GM08714 (cell line): ENCODE results near the gene INSM1.
"Not testable (repeated sequence)": the region's sequence is repeated elsewhere in the genome, so short reads cannot be mapped to it uniquely, and the experiment has no call there.

Experiments used
- H3K4me3 ChIP-seq: fragments of 200-500 bp; sonication (Bioruptor generic); 2 replicates; pipeline ENCODE4 v1.5.1; 2014; ENCODE audit warnings: mild to moderate bottlenecking, low read length, inconsistent platforms
- ZNF274 ChIP-seq: IDR thresholded peaks from 2 replicates; pipeline ENCODE4 v1.6.1; 2012; ENCODE audit warnings: mild to moderate bottlenecking, low read depth, low read length

INSM1 gene

DNA sequence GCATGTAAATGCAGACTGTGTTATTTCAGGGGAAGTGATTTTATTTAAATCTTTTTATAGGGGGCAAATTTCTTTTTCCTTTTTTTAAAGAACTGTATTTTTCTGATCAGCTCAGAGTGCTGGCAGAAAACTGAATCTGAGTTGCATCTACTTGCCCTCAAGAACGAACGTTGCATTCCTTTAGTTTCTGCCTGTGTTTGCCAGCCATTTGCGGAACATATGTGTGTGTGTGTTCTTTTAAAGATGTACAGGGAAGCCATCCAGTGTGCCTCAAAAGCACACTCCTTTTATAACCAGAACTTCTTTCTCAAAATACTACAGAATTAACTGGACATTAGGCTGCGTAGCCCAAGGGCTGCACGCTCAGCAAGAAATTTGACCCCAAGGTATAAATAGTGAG lies 25.8 kb upstream of the INSM1 start:
- no peak overlapping the region for H3K4me3 ChIP-seq
- TF ChIP-seq ZNF274 = no peak

DNA sequence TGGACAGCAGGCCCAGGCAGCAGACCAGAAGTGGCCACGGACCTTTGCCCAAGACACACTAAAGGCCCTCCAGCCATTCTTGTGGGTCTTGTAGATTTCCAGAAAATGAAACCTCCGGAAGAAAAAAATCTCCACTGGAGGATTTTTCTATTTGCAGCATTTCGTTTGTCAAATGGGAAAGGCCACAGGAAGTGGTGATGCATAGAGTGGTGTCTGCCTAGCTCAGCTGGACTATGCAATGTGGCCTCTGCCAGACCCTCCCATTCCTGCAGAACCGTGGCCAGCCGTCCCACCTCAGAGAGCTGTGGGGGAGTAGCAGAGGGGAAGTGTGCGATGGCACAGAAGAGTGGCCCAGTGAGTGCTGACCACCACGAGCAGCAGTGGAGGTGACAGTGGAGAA lies 24.0 kb upstream of the INSM1 start:
- H3K4me3 ChIP-seq = no peak overlapping the region
- TF ChIP-seq ZNF274 = no peak

DNA sequence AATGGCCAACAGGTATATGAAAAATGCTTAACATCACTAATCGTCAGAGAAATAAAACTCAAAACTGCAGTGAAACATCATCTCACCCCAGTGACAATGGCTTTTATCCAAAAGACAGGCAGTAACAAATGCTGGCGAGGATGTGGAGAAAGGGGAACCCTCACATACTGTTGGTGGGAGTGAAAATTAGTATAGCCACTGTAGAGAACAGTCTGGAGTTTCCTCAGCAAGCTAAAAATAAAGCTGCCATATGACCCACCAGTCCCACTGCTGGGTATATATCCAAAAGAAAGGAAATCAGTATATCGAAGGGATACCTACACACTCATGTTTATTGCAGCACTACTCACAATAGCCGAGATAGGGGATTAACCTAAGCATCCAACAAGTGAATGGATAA lies 23.4 kb upstream of the INSM1 start:
- no peak for TF ChIP-seq ZNF274
- H3K4me3 ChIP-seq = no peak overlapping the region

DNA sequence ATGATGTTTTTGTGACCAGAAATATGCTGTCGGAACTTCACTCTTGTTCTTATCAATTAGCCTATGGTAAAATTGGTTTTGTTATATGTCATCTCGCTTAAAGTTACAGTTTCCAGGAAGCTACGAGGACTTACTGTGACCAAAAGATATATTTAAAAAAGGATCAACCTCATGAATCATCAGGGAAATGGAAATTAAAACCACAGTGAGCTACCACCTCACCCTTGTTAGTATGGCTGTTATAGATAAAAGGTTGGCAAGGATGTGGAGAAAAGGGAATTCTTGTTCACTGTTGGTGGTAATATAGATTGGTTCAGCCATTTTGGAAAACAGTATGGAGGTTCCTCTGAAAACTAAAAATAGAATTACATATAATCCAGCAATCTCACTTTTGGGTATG lies 14.3 kb upstream of the INSM1 start:
- TF ChIP-seq ZNF274 = no peak

DNA sequence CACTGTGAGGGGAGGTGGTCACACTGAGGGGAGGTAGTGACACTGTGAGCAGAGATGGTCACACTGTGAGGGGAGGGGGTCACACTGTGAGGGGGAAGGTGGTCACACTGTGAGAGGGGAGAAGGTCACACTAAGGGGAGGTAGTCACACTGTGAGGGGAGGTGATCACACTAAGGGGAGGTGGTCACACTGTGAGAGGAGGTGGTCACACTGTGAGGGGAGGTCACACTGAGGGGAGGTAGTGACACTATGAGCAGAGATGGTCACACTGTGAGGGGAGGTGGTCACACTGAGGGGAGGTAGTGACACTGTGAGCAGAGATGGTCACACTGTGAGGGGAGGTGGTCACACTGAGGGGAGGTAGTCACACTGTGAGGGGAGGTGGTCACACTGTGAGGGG lies 12.4 kb upstream of the INSM1 start:
- not testable (repeated sequence) for H3K4me3 ChIP-seq

More for the DNA sequence above, 14.3 kb upstream of the INSM1 start:
- H3K4me3 ChIP-seq = no peak overlapping the region

DNA sequence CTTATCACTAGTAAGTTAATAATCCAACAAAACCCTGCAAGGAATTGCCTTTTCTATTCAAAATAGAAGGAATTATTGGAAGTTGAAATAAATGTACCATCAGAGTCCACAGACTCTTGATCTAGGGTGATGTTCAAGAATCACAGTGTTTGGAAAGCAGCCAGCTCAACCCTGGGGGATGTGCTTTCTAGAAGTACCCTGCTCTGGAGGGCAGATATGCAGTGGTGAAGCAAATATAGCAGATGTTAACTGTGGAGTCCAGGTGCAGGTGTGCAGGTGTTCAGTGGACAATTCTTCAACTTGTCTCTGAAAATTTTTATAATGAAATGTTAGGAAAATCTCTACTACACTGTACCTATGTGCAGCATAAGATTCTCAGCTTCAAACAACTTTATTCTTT lies 9.1 kb upstream of the INSM1 start:
- no peak for TF ChIP-seq ZNF274

DNA sequence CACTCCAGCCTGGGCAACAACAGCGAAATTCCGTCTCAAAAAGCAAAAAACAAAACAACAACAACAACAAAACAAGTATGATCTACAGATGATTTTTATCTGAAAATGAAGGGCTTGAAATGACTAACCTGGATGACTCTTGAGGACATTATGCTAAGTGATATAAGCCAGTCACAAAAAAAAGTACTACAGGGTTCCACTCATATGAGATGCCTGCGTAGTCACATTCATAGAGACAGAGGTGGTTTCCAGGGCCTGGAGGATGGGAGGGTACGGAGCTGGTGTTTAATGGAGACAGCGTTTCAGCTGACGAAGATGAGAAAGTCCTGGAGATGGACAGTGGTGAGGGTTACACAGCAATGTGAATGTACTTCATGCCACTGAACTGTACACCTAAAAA lies 8.3 kb upstream of the INSM1 start:
- H3K4me3 ChIP-seq = no peak overlapping the region
- TF ChIP-seq ZNF274 = no peak

More for the DNA sequence above, 9.1 kb upstream of the INSM1 start:
- no peak overlapping the region for H3K4me3 ChIP-seq

DNA sequence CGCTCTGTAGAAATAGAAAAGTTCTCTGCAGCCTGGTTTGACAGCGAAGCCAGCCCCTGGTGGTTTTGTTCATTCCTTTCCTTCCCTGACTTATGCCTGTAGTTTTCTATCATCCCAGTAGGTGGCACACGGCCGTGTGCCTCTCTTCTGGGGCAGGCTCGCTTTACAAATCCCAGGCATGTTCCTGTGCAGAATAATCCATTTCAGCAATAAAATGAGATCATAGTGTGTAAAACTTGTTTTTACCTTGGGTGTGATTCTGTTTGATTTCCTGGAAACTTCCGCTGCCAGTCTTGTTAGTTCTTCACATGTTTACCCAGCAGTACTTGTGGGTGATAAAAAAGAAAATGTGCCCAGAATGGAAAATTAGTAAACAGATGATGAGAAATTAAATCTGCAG lies 7.4 kb upstream of the INSM1 start:
- no peak overlapping the region for H3K4me3 ChIP-seq
- no peak for TF ChIP-seq ZNF274

DNA sequence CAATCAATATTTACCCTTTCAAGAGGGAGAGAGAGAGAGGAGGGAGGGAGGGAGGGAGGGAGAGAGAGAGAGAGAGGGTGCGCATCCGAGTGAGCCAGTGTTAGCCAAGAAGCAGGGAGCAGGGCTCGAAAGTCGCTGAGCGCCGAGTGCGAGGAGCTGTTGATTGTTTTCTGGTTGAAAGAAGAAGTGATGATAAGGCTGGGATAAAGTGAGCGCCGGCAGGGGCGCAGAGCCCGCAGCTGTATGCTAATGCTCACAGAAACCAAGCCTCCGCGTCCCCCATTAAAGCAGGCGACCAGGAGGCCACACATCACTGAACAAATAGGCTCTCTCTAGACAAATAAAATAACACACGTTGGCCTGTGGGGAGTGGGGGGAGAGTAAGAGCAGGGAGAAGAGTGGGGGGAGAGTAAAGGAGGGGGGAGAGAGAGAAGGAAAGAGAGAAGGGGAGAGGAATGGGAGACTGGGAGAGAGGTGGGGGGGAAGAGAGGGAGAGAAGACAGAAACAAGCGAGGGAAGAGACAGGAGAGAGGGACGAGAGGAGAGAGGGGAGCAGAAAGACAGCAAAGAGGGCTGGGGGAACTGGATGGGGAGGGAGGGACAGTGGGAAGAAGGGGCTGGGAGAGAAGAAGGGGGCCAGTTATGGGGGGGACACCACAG lies 5.0 kb upstream of the INSM1 start:
- no peak overlapping the region; the same call in 1 of the 2 replicates for H3K4me3 ChIP-seq
- TF ChIP-seq ZNF274 = no peak

DNA sequence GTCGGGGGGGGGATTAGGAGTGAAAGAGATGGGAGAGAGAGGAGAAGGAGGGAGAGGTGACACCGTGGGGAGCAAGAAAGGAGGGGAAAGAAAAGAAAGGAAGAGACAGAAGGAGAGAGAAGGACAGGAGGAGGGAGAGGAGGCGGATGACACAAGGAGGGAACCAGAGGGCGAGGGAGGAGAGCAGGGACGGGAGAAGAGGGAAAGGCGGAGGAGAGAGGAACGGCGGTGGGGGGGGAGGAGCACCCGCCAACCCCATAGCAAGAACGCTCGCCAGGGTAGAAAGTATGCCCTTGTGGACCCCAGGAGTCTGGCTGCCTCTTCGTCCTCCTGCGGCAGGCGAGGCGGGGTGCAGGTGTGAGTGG lies 4.5 kb upstream of the INSM1 start:
- TF ChIP-seq ZNF274 = no peak
- peak overlapping the region; percentile 5; the same call in 1 of the 2 replicates for H3K4me3 ChIP-seq

DNA sequence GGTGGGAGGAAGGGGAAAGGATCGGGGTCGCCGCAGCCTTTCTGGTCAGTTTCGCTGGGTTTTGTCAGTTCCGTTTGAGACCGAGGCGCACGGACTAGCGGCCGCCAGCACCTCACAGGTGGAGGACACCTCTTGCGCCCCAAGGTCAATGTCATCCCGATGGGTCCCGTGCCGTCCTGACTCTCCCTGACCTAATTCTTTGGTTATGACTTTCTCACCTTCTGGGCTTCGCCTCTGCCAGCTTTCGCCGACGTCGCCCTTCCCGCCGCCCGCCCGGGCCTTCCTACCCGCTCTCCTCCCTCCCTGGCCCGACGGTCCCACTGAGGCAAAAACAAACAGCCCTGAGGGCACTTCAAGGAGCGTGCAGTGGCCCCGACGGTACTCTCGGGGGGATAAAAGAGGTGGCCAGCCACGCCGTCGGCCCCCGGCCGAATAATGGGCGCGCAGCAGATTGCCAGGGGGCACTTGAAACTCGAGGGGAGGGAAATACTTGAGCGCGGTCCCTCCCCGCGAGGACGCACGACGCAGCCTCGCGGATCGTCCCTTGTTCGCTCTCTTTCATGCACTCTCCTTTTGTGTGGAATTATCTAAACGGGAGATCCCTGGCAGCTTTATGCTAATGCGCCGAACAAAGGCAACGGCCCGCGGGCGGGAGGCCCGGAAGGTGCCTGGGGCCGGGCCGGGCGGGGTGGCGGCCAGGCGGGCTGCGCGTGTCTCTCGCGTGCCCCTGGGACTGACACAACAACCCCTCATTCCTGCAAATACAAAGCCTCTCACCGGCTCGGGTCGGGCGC lies 3.9 kb upstream of the INSM1 start:
- TF ChIP-seq ZNF274 = no peak
- H3K4me3 ChIP-seq = no peak overlapping the region; the same call in 1 of the 2 replicates

DNA sequence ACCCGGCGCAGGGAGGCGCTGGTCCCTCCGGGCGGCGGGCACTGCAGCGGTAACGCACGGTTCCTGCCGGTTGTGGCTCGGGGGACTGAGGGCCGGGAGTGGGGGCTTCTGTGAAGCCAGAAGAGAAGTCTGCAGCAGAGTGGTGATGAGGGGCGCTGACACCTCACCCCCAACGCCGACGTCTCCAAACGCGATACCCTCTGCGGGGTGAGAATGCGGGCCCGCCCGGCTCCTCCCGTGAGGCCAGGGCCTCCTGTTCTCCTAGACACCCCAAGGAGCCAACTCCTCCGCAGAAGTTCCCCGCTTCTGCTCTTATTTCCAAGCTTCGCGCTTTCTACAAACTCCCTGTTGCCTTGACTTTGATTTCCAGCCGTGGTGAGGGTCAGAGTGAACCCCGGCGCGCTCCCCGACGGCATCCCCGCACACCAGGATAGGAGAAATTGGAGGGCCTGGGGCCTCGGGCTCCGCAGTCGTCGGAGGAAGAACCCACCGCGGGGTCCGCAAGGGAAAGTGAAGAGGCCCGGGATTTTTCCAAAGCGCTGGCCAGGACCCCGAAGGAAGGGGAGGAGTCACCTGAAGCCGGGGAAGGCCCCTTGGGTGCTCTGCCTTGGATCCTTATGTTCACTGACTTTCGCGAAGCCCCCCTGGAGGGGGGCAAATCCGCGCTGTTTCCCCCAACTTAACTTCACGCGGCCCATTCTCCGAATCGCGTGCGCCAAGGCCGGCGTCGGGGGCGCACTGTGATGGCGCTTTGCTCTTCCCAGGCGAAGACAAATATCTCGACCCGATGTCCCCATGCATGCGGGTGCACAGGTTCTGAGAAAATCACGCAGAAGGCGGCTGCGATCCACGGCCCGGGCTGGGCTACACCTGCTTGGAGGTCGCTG lies 3.1 kb upstream of the INSM1 start:
- no peak overlapping the region for H3K4me3 ChIP-seq
- TF ChIP-seq ZNF274 = no peak

DNA sequence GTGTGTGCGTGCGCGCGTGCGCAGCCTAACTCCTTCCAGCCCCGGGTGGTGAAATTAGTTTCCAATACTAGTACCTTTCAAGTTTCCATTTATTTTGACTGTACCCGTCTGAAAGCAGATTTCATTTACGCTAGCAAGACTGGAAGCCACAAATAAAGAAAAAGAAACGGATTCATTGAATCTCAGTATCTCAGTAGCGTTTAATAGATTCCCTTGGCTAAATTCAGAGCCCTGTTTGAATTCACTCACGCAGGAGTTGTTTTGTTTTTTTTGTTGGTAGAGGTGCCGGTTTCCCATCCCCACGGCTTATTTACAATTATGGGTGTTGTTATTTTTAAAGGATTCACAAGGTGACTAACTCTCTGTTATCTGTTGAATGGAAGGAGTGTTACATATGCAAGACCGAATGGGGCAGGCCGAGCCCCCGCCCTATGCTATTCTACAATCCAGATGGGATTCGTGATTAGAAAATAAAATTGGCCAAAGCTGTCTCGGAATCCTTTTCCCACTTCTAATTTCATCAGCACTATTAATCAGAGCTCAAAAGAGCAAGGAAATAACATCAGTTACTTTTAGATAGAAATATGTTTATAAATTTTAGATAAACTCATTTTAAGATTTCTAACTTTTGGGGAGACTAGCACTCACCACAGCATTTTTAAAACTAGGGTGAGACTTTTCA lies 2.3 kb upstream of the INSM1 start:
- H3K4me3 ChIP-seq = no peak overlapping the region
- no peak for TF ChIP-seq ZNF274

DNA sequence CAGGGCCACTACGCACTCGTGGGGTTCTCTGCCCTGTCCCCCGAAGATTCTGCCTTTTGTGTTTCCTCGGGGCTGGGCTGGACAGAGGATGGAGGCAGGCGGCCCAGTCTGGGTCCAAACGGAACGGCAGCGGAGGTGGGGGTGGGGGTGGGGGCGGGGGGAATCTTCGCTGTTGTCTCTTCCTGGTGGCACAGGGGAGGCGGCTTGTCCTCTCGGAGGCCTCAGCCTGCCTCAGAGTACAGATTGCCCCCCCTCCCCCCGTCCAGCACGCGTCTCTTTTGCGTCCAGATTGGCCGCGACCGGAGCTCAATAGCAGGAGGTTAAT lies 1.4 kb upstream of the INSM1 start:
- no peak overlapping the region for H3K4me3 ChIP-seq

More for the DNA sequence above, 1.4 kb upstream of the INSM1 start:
- TF ChIP-seq ZNF274 = no peak
